Mammary epithelial cell (primary cell): ENCODE measurements around the gene C17orf67.

ENCODE experiments used
- CTCF ChIP-seq, 2 donors: IDR thresholded peaks in 1 of 2; conservative IDR thresholded peaks in 1 of 2; 2 replicates each; pipeline ENCODE4 v1.5.1; 2011 to 2012; ENCODE audit warnings: inconsistent platforms in 2 of 2, low read length in 2 of 2, mild to moderate bottlenecking in 2 of 2, control low read depth in 1 of 2, low read depth in 1 of 2; ENCODE audit not compliant: insufficient read depth in 1 of 2; ENCODE audit errors: extremely low read depth in 1 of 2
- EZH2 ChIP-seq: IDR thresholded peaks from 2 replicates; pipeline ENCODE4 v1.6.1; 2012; ENCODE audit warnings: low read length, inconsistent platforms, borderline replicate concordance

GRCh38 chr17:56819030-56819429 lies 14.7 kb downstream of the C17orf67 start:
- TF ChIP-seq CTCF (conservative IDR thresholded peaks at IDR 0.05 in 1 of 2, IDR thresholded peaks at IDR 0.05 in 1 of 2; ENCODE audit: extremely low read depth in 1 of 2, insufficient read depth in 1 of 2, low read depth in 1 of 2, low read length in 2 of 2), result no peak
- no peak for TF ChIP-seq EZH2
